H9 (cell line): ENCODE results near the gene RAD54L. TPM values are rescaled to one million over a fixed set of nuclear protein-coding genes. Genes with fewer than 3 reads are reported as not detected.

Experiments used
- DNase-seq: peaks from one replicate; pipeline ENCODE4 v3.0.0-alpha.2; 2017
- H2AFZ ChIP-seq: one replicate; pipeline ENCODE4 v1.6.1; 2013; ENCODE audit warnings: mild to moderate bottlenecking, low read length, control low read depth, moderate library complexity
- H2AK5ac ChIP-seq: 2 replicates; pipeline ENCODE4 v1.6.1; 2013; ENCODE audit warnings: low read length, control low read depth, mixed read lengths; ENCODE audit not compliant: insufficient read length
- H2BK120ac ChIP-seq: one replicate; pipeline ENCODE4 v1.6.1; 2013; ENCODE audit warnings: low read depth, mild to moderate bottlenecking, low read length, control low read depth, inconsistent platforms; ENCODE audit not compliant: poor library complexity, severe bottlenecking
- H2BK12ac ChIP-seq: 2 replicates; pipeline ENCODE4 v1.6.1; 2013; ENCODE audit warnings: low read length, control low read depth, mixed read lengths, low read depth; ENCODE audit not compliant: insufficient read length
- H2BK15ac ChIP-seq: 2 replicates; pipeline ENCODE4 v1.6.1; 2013; ENCODE audit warnings: low read depth, low read length, control low read depth
- H2BK20ac ChIP-seq: one replicate; pipeline ENCODE4 v1.6.1; 2013; ENCODE audit warnings: low read depth, mild to moderate bottlenecking, low read length, control low read depth, inconsistent platforms; ENCODE audit not compliant: poor library complexity, severe bottlenecking
- H2BK5ac ChIP-seq: 2 replicates; pipeline ENCODE4 v1.6.1; 2013; ENCODE audit warnings: low read length, control low read depth, mixed read lengths; ENCODE audit not compliant: insufficient read length
- H3K14ac ChIP-seq: 2 replicates; pipeline ENCODE4 v1.6.1; 2013; ENCODE audit warnings: low read length, control low read depth; ENCODE audit not compliant: insufficient read depth
- H3K18ac ChIP-seq: 2 replicates; pipeline ENCODE4 v1.6.1; 2013; ENCODE audit warnings: low read depth, mild to moderate bottlenecking, mixed read lengths, low read length, control low read depth; ENCODE audit not compliant: insufficient read length
- H3K23ac ChIP-seq: 2 replicates; pipeline ENCODE4 v1.6.1; 2013; ENCODE audit warnings: low read length, control low read depth, mixed read lengths, low read depth; ENCODE audit not compliant: insufficient read length
- H3K23me2 ChIP-seq: 2 replicates; pipeline ENCODE4 v1.6.1; 2013; ENCODE audit warnings: low read depth, mild to moderate bottlenecking, mixed read lengths, low read length, control low read depth; ENCODE audit not compliant: insufficient read length, poor library complexity, severe bottlenecking
- H3K27ac ChIP-seq: 2 replicates; pipeline ENCODE4 v1.5.1; 2013; ENCODE audit warnings: low read length, control low read depth, mixed read lengths, low read depth; ENCODE audit not compliant: insufficient read length
- H3K27me3 ChIP-seq: 2 replicates; pipeline ENCODE4 v1.6.1; 2013; ENCODE audit warnings: low read length, control low read depth, inconsistent platforms; ENCODE audit not compliant: insufficient read depth
- H3K4ac ChIP-seq: 2 replicates; pipeline ENCODE4 v1.6.1; 2013; ENCODE audit warnings: low read depth, mild to moderate bottlenecking, control low read depth, inconsistent platforms, low read length, moderate library complexity
- H3K4me1 ChIP-seq: 2 replicates; pipeline ENCODE4 v1.6.1; 2013; ENCODE audit warnings: low read length, control low read depth, inconsistent platforms; ENCODE audit not compliant: insufficient read depth
- H3K4me2 ChIP-seq: 2 replicates; pipeline ENCODE4 v1.6.1; 2013; ENCODE audit warnings: low read length, control low read depth, mixed read lengths; ENCODE audit not compliant: insufficient read length, insufficient read depth
- H3K56ac ChIP-seq: 2 replicates; pipeline ENCODE4 v1.6.1; 2013; ENCODE audit warnings: low read depth, mild to moderate bottlenecking, mixed read lengths, low read length, control low read depth; ENCODE audit not compliant: insufficient read length
- H3K79me1 ChIP-seq: 2 replicates; pipeline ENCODE4 v1.6.1; 2013; ENCODE audit warnings: low read depth, mild to moderate bottlenecking, moderate library complexity, low read length, control low read depth, inconsistent platforms; ENCODE audit not compliant: insufficient read depth, poor library complexity, severe bottlenecking
- H3K79me2 ChIP-seq: 2 replicates; pipeline ENCODE4 v1.6.1; 2013; ENCODE audit warnings: low read length, control low read depth, inconsistent platforms; ENCODE audit not compliant: insufficient read depth
- H3K9ac ChIP-seq: 2 replicates; pipeline ENCODE4 v1.6.1; 2013; ENCODE audit warnings: low read length, control low read depth, mixed read lengths; ENCODE audit not compliant: insufficient read length; ENCODE audit errors: extremely low read depth
- H3K9me3 ChIP-seq: one replicate; pipeline ENCODE4 v1.6.1; 2013; ENCODE audit warnings: low read depth, low read length, inconsistent platforms; ENCODE audit not compliant: control insufficient read depth
- H3T11ph ChIP-seq: one replicate; pipeline ENCODE4 v1.6.1; 2013; ENCODE audit warnings: mild to moderate bottlenecking, low read length, control low read depth, inconsistent platforms
- H4K20me1 ChIP-seq: one replicate; pipeline ENCODE4 v1.6.1; 2013; ENCODE audit not compliant: control insufficient read depth, insufficient read length, insufficient read depth
- H4K5ac ChIP-seq: 2 replicates; pipeline ENCODE4 v1.6.1; 2013; ENCODE audit warnings: low read depth, mild to moderate bottlenecking, mixed read lengths, low read length, control low read depth; ENCODE audit not compliant: insufficient read length
- H4K8ac ChIP-seq: replicated peaks from 2 replicates; pipeline ENCODE4 v1.6.1; 2013; ENCODE audit warnings: low read length, control low read depth, mixed read lengths, low read depth; ENCODE audit not compliant: insufficient read length
- H4K91ac ChIP-seq: 2 replicates; pipeline ENCODE4 v1.6.1; 2013; ENCODE audit warnings: low read depth, mild to moderate bottlenecking, moderate library complexity, mixed read lengths, low read length, control low read depth; ENCODE audit not compliant: insufficient read length
- H3K27ac Mint-ChIP-seq, 3 experiments: 2 replicates in 2 of 3; 3 replicates in 1 of 3; pipeline ENCODE4 v1.8.0; 2020 to 2021; ENCODE audit warnings: mixed read lengths in 3 of 3, mild to moderate bottlenecking in 1 of 3, moderate library complexity in 1 of 3
- H3K27me3 Mint-ChIP-seq: 2 replicates; pipeline ENCODE4 v1.8.0; 2021; ENCODE audit warnings: low read depth, mild to moderate bottlenecking, moderate library complexity, mixed read lengths
- H3K36me3 Mint-ChIP-seq, 3 experiments: 2 replicates in 2 of 3; 3 replicates in 1 of 3; pipeline ENCODE4 v1.8.0; 2020 to 2021; ENCODE audit warnings: low read depth in 3 of 3, mixed read lengths in 3 of 3; ENCODE audit not compliant: insufficient read depth in 1 of 3
- H3K4me1 Mint-ChIP-seq, 2 experiments: 2 replicates each; pipeline ENCODE4 v1.8.0; 2020; ENCODE audit warnings: mixed read lengths in 2 of 2
- H3K4me3 Mint-ChIP-seq, 2 experiments: 2 replicates in 1 of 2; 3 replicates in 1 of 2; pipeline ENCODE4 v1.8.0; 2020 to 2021; ENCODE audit warnings: mild to moderate bottlenecking in 2 of 2, mixed read lengths in 2 of 2, moderate library complexity in 1 of 2
- H3K9me3 Mint-ChIP-seq, 2 experiments: 2 replicates in 1 of 2; 3 replicates in 1 of 2; pipeline ENCODE4 v1.8.0; 2020; ENCODE audit warnings: mild to moderate bottlenecking in 2 of 2, mixed read lengths in 2 of 2, moderate library complexity in 1 of 2
- WGBS: extraction: QIAGEN DNeasy Blood & Tissue Kit; methylation state at CpG from one replicate; pipeline ENCODE4 v1.1.7; 2013; ENCODE audit warnings: missing lambda C conversion rate, low lambda C conversion rate, mixed read lengths; ENCODE audit not compliant: insufficient read length; ENCODE audit errors: extremely low coverage; 5-methylcytosine and 5-hydroxymethylcytosine counted together
- total RNA-seq: library from RNA; stranded (reverse); gene quantifications from 2 replicates; pipeline ENCODE4 v1.2.1, GENCODE V29; 2021
- TF ChIP-seq, protein P1 (sequence below): fragments of 200-600 bp; sonication (generic); conservative IDR thresholded peaks from 3 replicates; pipeline ENCODE4 v1.8.0; 2021; ENCODE audit warnings: antibody characterized with exemption, mild to moderate bottlenecking

Gene RAD54L
- total RNA-seq, 1 experiment from 2014 or later = 43.4 TPM

GRCh38 chr1:46246548-46247435 lies 771 bp upstream of the RAD54L start:
- Mint-ChIP-seq H3K27ac (peak overlapping the region; percentile 95 to 99 (median 96)), H3K4me1 (peaks cover 9 to 17% of the 10 kb centered on the region in 2 experiments), H3K27me3 (peaks cover 1% of the 10 kb centered on the region; the same call in 1 of the 2 replicates), H3K4me3 (peak overlapping the region; percentile 84 to 91), H3K36me3 (peaks cover 23 to 28% (median 27%) of the 10 kb centered on the region in 3 experiments; a peak in 6 of 7 replicates), H3K9me3 (peaks cover 5% of the 10 kb centered on the region in 2 experiments)
- Histone ChIP-seq H3K14ac (peak overlapping the region; percentile 96), H3K4me2 (peak overlapping the region; percentile 86), H4K5ac (no peak overlapping the region), H3K9me3 (no peaks in the 10 kb centered on the region), H2BK5ac (no peak overlapping the region), H2AFZ (peak overlapping the region; percentile 89), H3K4ac (no peak overlapping the region), H3K18ac (peak overlapping the region; percentile 88), H2BK20ac (no peak overlapping the region), H3K9ac (peak overlapping the region; percentile 81), H3K4me1 (no peaks in the 10 kb centered on the region), H3K79me2 (peaks cover 4% of the 10 kb centered on the region; the same call in 1 of the 2 replicates), H2BK15ac (no peak overlapping the region), H3K23me2 (peaks cover 6% of the 10 kb centered on the region), H4K8ac (peak overlapping the region; percentile 36), H3K23ac (no peak overlapping the region), H3K27ac (no peak overlapping the region), H3T11ph (no peak overlapping the region), H4K20me1 (no peaks in the 10 kb centered on the region), H2AK5ac (no peak overlapping the region), H3K79me1 (peaks cover 4% of the 10 kb centered on the region), H3K27me3 (no peaks in the 10 kb centered on the region), H2BK120ac (peak overlapping the region; percentile 65), H4K91ac (no peak overlapping the region), H2BK12ac (no peak overlapping the region), H3K56ac (no peak overlapping the region)
- TF ChIP-seq, protein P1, sequence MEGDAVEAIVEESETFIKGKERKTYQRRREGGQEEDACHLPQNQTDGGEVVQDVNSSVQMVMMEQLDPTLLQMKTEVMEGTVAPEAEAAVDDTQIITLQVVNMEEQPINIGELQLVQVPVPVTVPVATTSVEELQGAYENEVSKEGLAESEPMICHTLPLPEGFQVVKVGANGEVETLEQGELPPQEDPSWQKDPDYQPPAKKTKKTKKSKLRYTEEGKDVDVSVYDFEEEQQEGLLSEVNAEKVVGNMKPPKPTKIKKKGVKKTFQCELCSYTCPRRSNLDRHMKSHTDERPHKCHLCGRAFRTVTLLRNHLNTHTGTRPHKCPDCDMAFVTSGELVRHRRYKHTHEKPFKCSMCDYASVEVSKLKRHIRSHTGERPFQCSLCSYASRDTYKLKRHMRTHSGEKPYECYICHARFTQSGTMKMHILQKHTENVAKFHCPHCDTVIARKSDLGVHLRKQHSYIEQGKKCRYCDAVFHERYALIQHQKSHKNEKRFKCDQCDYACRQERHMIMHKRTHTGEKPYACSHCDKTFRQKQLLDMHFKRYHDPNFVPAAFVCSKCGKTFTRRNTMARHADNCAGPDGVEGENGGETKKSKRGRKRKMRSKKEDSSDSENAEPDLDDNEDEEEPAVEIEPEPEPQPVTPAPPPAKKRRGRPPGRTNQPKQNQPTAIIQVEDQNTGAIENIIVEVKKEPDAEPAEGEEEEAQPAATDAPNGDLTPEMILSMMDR = no peak
- no peak for DNase-seq
- WGBS = no CpG with 5 or more reads among the region's 35 CpGs
